ENCODE measurements around the gene OST4. TPM values are rescaled to one million over a fixed set of nuclear protein-coding genes. Genes with fewer than 3 reads are reported as not detected.

The OST4 gene
- total RNA-seq, 1 donor from 2014 or later: 269 TPM

GRCh38 chr2:27083410-27084296 lies 12.2 kb upstream of the OST4 start:
- Histone ChIP-seq H3K27ac (no peak overlapping the region), H3K9me3 (no peaks in the 10 kb centered on the region), H3K27me3 (no peaks in the 10 kb centered on the region), H3K4me1 (peaks cover 67% of the 10 kb centered on the region), H3K4me3 (no peak overlapping the region), H3K36me3 (no peaks in the 10 kb centered on the region)
- no peak for DNase-seq (ENCODE audit: extremely low spot score in 2 of 2)
- TF ChIP-seq POLR2A (IDR thresholded peaks at IDR 0.05) (no peak), POLR2AphosphoS5 (IDR thresholded peaks at IDR 0.05; ENCODE audit: insufficient read depth in 1 of 2, low read depth in 1 of 2) (no peak), CTCF (IDR thresholded peaks at IDR 0.05) (no peak)
- intact Hi-C loops (cut with DNase I): loop anchor here (10.0 kb wide), 1 partner anchor 49 kb away; the partner anchor contains the start of gene TMEM214

GRCh38 chr2:27082773-27083409 lies 11.4 kb upstream of the OST4 start:
- Histone ChIP-seq H3K4me3 (no peak overlapping the region), H3K9me3 (no peaks in the 10 kb centered on the region), H3K36me3 (no peaks in the 10 kb centered on the region), H3K27me3 (no peaks in the 10 kb centered on the region), H3K4me1 (peaks cover 69% of the 10 kb centered on the region), H3K27ac (no peak overlapping the region)
- intact Hi-C loops (cut with DNase I): loop anchor here (10.0 kb wide), 1 partner anchor 48 kb away; the partner anchor contains the start of gene TMEM214
- TF ChIP-seq POLR2A (IDR thresholded peaks at IDR 0.05) (no peak), POLR2AphosphoS5 (IDR thresholded peaks at IDR 0.05; ENCODE audit: insufficient read depth in 1 of 2, low read depth in 1 of 2) (no peak), CTCF (IDR thresholded peaks at IDR 0.05) (no peak)
- DNase-seq (ENCODE audit: extremely low spot score in 2 of 2): no peak

GRCh38 chr2:27081984-27082772 lies 10.7 kb upstream of the OST4 start:
- TF ChIP-seq POLR2A (IDR thresholded peaks at IDR 0.05) (no peak), CTCF (IDR thresholded peaks at IDR 0.05) (no peak), POLR2AphosphoS5 (IDR thresholded peaks at IDR 0.05; ENCODE audit: insufficient read depth in 1 of 2, low read depth in 1 of 2) (no peak)
- Histone ChIP-seq H3K27ac (no peak overlapping the region), H3K9me3 (no peaks in the 10 kb centered on the region), H3K4me1 (peaks cover 70% of the 10 kb centered on the region), H3K36me3 (no peaks in the 10 kb centered on the region), H3K4me3 (no peak overlapping the region), H3K27me3 (no peaks in the 10 kb centered on the region)
- intact Hi-C loops (cut with DNase I): loop anchor here (10.0 kb wide), 1 partner anchor 47 kb away; the partner anchor contains the start of gene TMEM214
- DNase-seq (ENCODE audit: extremely low spot score in 2 of 2): no peak

- intact Hi-C loops (cut with DNase I): loop anchor here (10.0 kb wide), 1 partner anchor 46 kb away; the partner anchor contains the start of gene TMEM214
- Histone ChIP-seq H3K36me3 (no peaks in the 10 kb centered on the region), H3K4me3 (peak overlapping the region; percentile 60 to 77), H3K27me3 (no peaks in the 10 kb centered on the region), H3K9me3 (no peaks in the 10 kb centered on the region), H3K4me1 (peaks cover 75% of the 10 kb centered on the region), H3K27ac (peak overlapping the region; percentile 89)
- DNase-seq (ENCODE audit: extremely low spot score in 2 of 2): no peak
- TF ChIP-seq POLR2AphosphoS5 (IDR thresholded peaks at IDR 0.05; ENCODE audit: insufficient read depth in 1 of 2, low read depth in 1 of 2) (no peak), POLR2A (IDR thresholded peaks at IDR 0.05) (no peak), CTCF (IDR thresholded peaks at IDR 0.05) (no peak)
Measured at GRCh38 chr2:27080603-27080936, 9.1 kb upstream of the OST4 start.

Data from vagina (tissue), 2 donors.